ENCODE data around the gene ABI3BP.

DNA sequence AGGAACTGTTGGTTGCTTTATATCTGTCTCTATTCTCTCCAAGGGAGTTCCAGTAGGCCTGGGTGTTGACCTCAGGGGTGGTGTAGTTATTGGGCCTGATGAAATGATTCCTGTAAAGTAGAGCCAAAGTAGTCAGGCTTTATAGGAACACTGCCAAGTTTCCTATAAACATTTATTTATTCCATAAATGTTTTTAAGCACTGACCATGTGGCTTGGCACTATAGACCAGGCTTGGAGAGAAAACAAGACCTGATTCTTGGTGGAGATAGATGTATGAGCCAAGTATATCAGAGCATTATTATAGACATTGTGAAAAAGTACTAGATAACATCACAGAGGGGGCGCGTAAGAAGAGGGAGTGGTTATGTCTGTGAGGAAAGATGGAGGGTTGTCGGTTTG, 218.0 kb downstream of the ABI3BP start:
- TF ChIP-seq, protein P1, sequence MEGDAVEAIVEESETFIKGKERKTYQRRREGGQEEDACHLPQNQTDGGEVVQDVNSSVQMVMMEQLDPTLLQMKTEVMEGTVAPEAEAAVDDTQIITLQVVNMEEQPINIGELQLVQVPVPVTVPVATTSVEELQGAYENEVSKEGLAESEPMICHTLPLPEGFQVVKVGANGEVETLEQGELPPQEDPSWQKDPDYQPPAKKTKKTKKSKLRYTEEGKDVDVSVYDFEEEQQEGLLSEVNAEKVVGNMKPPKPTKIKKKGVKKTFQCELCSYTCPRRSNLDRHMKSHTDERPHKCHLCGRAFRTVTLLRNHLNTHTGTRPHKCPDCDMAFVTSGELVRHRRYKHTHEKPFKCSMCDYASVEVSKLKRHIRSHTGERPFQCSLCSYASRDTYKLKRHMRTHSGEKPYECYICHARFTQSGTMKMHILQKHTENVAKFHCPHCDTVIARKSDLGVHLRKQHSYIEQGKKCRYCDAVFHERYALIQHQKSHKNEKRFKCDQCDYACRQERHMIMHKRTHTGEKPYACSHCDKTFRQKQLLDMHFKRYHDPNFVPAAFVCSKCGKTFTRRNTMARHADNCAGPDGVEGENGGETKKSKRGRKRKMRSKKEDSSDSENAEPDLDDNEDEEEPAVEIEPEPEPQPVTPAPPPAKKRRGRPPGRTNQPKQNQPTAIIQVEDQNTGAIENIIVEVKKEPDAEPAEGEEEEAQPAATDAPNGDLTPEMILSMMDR (IDR thresholded peaks at IDR 0.05; ENCODE audit: insufficient read depth, low read length, poor library complexity, severe bottlenecking) = no peak
- no peak for TF ChIP-seq EZH2phosphoT487 (conservative IDR thresholded peaks at IDR 0.05; ENCODE audit: low read length)

Data from SU-DHL-6 (cell line).